ENCODE measurements around the gene SPAG16.
"Not testable (repeated sequence)": the region's sequence is repeated elsewhere in the genome, so short reads cannot be mapped to it uniquely, and the experiment has no call there.

DNA sequence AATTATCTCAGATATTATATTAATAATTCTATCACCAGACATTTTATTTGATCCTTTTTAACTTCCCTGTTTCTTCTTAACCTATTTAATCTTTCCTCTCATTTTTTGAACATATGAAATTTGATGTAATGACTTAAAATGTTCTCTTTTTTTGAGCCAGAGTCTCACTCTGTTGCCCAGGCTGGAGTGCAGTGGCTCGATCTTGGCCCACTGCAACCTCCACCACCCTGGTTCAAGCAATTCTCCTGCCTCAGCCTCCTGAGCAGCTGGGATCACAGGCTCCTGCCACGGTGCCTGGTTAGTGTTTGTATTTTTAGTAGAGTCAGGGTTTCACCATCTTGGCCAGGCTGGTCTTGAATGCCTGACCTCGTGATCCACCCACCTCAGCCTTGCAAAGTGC lies 404.6 kb downstream of the SPAG16 start:
- TF ChIP-seq POLR2AphosphoS5 (IDR thresholded peaks at IDR 0.05) = not testable (repeated sequence)
- TF ChIP-seq, protein P1, sequence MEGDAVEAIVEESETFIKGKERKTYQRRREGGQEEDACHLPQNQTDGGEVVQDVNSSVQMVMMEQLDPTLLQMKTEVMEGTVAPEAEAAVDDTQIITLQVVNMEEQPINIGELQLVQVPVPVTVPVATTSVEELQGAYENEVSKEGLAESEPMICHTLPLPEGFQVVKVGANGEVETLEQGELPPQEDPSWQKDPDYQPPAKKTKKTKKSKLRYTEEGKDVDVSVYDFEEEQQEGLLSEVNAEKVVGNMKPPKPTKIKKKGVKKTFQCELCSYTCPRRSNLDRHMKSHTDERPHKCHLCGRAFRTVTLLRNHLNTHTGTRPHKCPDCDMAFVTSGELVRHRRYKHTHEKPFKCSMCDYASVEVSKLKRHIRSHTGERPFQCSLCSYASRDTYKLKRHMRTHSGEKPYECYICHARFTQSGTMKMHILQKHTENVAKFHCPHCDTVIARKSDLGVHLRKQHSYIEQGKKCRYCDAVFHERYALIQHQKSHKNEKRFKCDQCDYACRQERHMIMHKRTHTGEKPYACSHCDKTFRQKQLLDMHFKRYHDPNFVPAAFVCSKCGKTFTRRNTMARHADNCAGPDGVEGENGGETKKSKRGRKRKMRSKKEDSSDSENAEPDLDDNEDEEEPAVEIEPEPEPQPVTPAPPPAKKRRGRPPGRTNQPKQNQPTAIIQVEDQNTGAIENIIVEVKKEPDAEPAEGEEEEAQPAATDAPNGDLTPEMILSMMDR (IDR thresholded peaks at IDR 0.05) = not testable (repeated sequence)

Data from breast epithelium (tissue), 3 donors.